KOPT-K1 (cell line): ENCODE data around the gene TMEM144.

Experiments used
- H3K27ac ChIP-seq: fragments of 200-600 bp; sonication (generic); 2 replicates; pipeline ENCODE4 v1.5.1; 2016; ENCODE audit warnings: antibody characterized with exemption, mild to moderate bottlenecking, low read depth, low read length; ENCODE audit not compliant: poor library complexity, severe bottlenecking
- H3K36me3 ChIP-seq: fragments of 200-600 bp; sonication (generic); 2 replicates; pipeline ENCODE4 v1.5.1; 2017; ENCODE audit warnings: antibody characterized with exemption, mild to moderate bottlenecking, low read length, moderate library complexity; ENCODE audit not compliant: insufficient read depth
- H3K9me3 ChIP-seq: fragments of 200-600 bp; sonication (generic); 2 replicates; pipeline ENCODE4 v1.5.1; 2017; ENCODE audit warnings: antibody characterized with exemption, low read length, mild to moderate bottlenecking; ENCODE audit not compliant: insufficient read depth, poor library complexity, severe bottlenecking

The TMEM144 gene

DNA sequence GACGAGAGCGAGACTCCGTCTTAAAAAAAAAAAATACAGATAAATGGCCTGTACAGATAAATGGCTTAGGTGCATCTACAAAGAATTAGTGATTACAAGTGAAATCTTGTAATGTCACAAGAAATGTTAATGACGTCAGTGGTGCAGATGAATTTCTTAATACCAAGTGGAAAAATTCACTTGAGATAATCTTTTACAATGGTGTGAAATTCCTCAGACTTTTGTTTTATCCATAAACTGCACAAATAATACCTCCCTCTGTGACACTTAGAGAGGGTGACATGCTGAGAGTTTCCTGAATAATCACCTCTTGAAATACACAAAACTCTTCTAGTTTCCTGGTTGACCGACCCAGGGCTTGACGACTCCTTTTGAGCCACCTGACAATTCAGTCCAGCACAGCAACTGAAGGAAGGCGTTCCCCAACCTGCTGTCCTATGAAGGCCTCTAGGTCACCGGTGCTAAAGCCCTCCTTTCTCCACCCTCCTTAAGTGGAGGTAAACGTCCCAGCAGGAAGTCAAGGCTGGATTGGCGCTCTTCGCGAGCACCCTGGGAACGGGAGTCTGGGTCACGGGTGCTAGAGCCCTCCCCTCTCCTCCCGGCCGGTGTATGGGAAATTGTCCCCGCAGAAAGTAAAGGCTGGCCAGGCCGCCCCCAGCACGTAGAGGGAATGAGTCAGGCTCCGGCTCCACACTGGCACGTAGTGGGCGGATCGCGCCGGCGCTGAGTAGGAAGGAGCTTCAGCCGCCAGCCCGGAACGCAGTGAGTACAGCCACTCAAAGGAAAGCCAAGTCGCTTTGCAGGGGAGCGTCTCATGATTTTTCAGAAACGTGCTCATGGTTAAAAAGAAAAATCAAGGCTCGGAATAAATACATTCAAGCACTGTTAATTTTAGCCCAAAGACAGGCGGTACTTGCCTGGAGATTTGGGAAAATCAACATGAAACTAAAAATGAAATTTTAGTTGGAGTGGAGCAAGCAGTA is at the start of gene TMEM144:
TSS of gene TMEM144 (plus strand) at position 662 of the 983 bp plus-strand sequence. CDS start 2,182 bp downstream, outside the sequence.
- Histone ChIP-seq H3K36me3 (no peaks in the 10 kb centered on the region), H3K27ac (no peak within 1 kb of the TSS), H3K9me3 (no peaks in the 10 kb centered on the region)

DNA sequence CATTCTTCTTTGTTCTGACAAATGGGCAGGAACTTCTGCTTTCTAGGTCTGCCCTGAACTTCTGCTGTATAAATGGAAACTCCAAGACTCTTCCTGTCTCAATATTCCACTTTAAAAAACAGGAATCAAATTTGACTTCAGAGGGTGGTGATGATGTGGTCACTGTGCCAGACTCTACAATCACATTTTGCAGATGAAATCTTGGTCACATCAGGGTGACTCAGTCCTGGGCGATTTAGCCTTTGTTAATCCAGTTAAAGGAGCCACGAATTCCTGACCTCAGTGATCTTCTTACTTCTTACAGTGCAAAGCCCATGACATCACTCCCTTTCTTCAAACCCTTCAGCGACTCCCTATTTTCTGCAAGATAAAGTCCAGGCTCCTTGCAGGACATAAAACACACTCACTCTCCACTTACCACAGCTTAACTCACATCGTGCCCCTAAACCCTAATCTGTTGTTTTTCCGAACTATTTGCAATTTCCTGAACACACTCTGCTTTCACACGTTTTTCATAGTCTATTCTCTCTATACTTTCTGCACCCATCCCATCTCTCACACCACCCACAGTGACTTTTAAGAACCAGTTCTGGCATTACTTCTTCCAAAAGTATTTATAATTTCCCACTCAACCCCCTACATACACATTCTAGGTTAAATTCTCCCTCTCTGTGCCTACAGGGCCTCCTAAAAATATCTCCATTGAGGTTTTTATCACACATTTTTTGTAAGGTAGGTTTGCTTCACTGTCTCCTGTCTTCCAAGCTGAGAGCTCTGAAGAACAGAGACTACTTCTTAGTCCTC is 48.5 kb upstream of the TMEM144 start:
- H3K27ac ChIP-seq, result no peak overlapping the region
- H3K9me3 ChIP-seq, result no peaks in the 10 kb centered on the region
- H3K36me3 ChIP-seq, result no peaks in the 10 kb centered on the region

- Histone ChIP-seq H3K36me3 (no peaks in the 10 kb centered on the region), H3K27ac (no peak overlapping the region), H3K9me3 (no peaks in the 10 kb centered on the region)
Measured at GRCh38 chr4:158162631-158163030, 47.7 kb upstream of the TMEM144 start.

DNA sequence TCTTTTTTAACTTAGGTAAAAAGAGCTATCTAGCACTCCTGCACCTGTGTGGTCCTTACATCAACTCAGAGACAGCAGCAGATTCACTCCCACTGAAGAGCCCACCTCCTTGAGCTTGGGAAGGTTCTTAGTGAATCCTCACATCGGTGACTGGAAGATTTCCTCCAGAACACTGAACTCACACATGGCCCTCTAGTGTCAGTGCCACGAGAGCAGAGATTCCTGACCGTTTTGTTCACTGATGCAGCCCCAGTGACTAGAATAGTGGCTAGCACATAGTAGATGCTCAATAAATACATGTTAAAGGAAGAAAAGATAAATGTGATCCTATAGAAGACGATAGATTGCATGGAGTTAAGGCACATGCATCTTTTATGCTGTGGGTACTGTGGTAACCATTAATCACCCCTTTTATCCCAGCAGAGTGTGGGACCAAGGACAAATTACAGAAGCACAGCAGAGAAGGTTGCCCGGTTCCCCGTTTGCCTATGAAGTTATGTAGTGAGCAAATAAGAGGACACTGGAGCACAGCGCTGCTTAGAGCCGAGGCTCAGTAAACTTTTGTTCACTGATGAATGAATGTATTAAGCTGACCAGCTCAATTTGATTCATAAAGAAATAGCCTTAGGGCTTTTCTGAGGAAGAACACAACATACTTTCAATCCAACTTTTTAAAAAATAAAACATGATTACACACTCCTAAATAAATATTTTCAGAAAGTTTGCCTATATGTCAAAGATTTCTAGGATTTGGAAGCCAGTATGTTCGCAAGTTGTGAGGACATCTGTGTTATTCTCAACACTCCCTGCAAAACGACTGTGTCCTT is 46.1 kb upstream of the TMEM144 start:
- Histone ChIP-seq H3K27ac (no peak overlapping the region), H3K36me3 (no peaks in the 10 kb centered on the region), H3K9me3 (no peaks in the 10 kb centered on the region)

- H3K27ac ChIP-seq, result no peak overlapping the region
- H3K36me3 ChIP-seq, result no peaks in the 10 kb centered on the region
- no peaks in the 10 kb centered on the region for H3K9me3 ChIP-seq
Measured at GRCh38 chr4:158164768-158165213, 45.5 kb upstream of the TMEM144 start.

DNA sequence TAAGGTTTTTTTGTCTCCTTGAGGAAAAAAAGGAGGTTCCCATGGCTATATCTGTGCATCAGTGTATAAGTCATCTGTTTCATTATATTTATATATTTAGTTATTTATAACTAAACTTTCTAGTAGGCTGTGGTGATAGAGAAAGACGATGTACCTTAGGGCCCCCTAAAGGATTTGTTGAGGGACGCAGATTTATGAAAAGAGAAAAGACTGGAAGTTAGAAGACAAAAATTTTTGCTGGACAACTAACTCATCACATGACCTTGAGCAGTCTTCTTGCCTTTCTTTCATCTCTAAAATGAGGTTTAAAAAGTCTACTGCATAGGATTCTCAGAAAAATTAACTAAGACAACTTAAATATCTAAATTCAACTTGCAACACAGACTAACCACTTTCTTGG is 43.6 kb upstream of the TMEM144 start:
- Histone ChIP-seq H3K9me3 (no peaks in the 10 kb centered on the region), H3K36me3 (no peaks in the 10 kb centered on the region), H3K27ac (no peak overlapping the region)

DNA sequence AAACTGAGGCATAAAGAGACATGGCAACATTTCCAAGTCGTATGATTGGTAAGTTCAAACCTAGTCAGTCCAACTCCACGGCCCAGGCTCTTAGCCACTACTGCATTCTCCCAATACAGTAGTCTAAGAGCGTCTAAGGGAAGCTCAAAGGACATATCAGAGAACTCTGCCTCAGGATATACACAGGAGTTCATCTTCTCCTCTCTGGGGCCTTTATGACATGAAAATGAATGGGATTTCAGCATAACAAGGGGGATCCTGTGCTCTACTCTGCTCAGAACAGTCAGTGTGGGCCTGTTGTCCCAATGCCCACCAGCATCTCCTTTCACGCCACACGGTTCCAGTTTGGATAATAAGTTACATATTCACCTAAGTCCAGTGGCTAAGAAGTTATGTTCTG is 41.7 kb upstream of the TMEM144 start:
- H3K36me3 ChIP-seq, result no peaks in the 10 kb centered on the region
- H3K27ac ChIP-seq, result no peak overlapping the region
- no peaks in the 10 kb centered on the region for H3K9me3 ChIP-seq

- Histone ChIP-seq H3K27ac (no peak overlapping the region), H3K9me3 (no peaks in the 10 kb centered on the region), H3K36me3 (no peaks in the 10 kb centered on the region)
Measured at GRCh38 chr4:158169506-158169905, 40.8 kb upstream of the TMEM144 start.

DNA sequence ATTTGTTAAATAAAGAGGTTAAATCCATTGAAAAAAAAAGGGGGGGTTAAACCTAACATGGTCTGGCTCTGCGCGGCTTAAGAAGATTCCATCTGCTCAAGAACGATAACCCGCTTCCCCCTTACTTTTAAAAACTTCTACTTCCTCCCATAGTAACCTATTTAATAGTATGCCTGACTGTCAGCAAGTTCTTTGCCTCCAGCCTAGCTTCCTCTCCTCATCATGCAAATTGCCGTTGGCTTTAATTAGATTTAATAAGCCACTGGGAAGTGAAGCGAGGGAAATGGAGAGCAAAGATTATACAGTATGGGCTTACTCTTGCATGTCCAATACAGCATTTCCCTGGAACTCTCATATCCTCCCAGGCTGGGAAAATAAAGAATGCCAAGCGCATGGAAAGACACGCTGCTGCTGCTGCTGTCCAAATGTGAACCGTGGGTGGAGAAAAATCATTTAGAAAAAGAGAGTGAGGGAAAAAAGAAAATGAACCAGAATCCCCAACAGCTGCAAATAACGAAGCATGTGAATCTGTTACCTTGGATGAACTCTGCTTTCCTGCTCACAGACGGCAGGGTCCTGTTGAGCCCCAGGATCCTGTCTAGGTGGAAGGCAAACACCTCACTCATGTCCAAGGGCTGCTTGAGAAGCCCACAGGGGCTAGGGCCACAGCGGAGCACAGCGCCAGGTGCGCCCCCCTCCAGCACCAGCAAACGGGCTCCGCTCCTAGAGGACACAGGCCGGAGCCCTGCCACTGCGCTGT is 40.2 kb upstream of the TMEM144 start:
- no peak overlapping the region for H3K27ac ChIP-seq
- no peaks in the 10 kb centered on the region for H3K36me3 ChIP-seq
- no peaks in the 10 kb centered on the region for H3K9me3 ChIP-seq

- H3K36me3 ChIP-seq, result no peaks in the 10 kb centered on the region
- H3K9me3 ChIP-seq, result no peaks in the 10 kb centered on the region
- no peak overlapping the region for H3K27ac ChIP-seq
Measured at GRCh38 chr4:158170691-158171561, 39.4 kb upstream of the TMEM144 start.

- H3K9me3 ChIP-seq, result no peaks in the 10 kb centered on the region
- H3K27ac ChIP-seq, result no peak within 1 kb of the TSS
Measured at GRCh38 chr4:158172261-158173258, 37.7 kb upstream of the TMEM144 start, which contains the start of gene GASK1B. Gene GASK1B (minus strand): TSS chr4:158173025. CDS start chr4:158171375, 1,650 bp downstream.

DNA sequence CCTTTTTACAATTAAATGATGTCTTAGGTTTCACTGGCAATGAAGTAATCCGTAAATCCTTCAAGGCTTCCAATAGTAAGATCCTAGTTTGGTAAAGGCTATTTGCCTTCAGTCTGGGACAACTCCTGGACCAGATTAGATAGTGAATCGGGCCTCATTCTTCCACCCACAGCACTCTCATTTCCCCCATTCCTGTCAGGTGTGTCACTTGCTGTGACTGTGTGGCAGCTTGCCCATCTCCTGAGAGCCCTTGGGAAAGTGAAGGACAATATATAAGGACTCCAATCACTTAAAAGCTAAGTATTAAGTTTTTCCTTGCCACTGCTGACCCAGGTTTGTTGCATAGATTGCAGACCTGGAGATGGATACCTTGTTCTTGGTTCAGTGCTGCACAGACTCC is 34.2 kb upstream of the TMEM144 start:
- Histone ChIP-seq H3K9me3 (no peaks in the 10 kb centered on the region), H3K27ac (no peak overlapping the region), H3K36me3 (no peaks in the 10 kb centered on the region)

More at GRCh38 chr4:158172261-158173258, 37.7 kb upstream of the TMEM144 start, which contains the start of gene GASK1B:
- H3K36me3 ChIP-seq, result no peaks in the 10 kb centered on the region
